ENCODE measurements around the gene IL10RB. TPM values are rescaled to one million over a fixed set of nuclear protein-coding genes. Genes with fewer than 3 reads are reported as not detected.

The IL10RB gene
- total RNA-seq, 1 donor from 2014 or later, result 7.7 TPM

- Mint-ChIP-seq H3K9me3 (ENCODE audit: low read depth) (no peaks in the 10 kb centered on the region), H3K27ac (no peak overlapping the region), H3K36me3 (ENCODE audit: insufficient read depth) (peaks cover 4% of the 10 kb centered on the region), H3K4me3 (ENCODE audit: low read depth) (no peak overlapping the region), H3K4me1 (ENCODE audit: low read depth) (peaks cover 2% of the 10 kb centered on the region), H3K27me3 (no peaks in the 10 kb centered on the region)
- no peak for TF ChIP-seq CTCF (IDR thresholded peaks at IDR 0.05; ENCODE audit: unreplicated experiment)
- no peak for DNase-seq (ENCODE audit: low spot score, unreplicated experiment)
Observed at GRCh38 chr21:33286600-33287456, 20.7 kb downstream of the IL10RB start.

- Mint-ChIP-seq H3K27me3 (no peaks in the 10 kb centered on the region), H3K27ac (no peak overlapping the region), H3K4me1 (ENCODE audit: low read depth) (peaks cover 2% of the 10 kb centered on the region), H3K4me3 (ENCODE audit: low read depth) (no peak overlapping the region), H3K36me3 (ENCODE audit: insufficient read depth) (peaks cover 3% of the 10 kb centered on the region), H3K9me3 (ENCODE audit: low read depth) (no peaks in the 10 kb centered on the region)
- TF ChIP-seq CTCF (IDR thresholded peaks at IDR 0.05; ENCODE audit: unreplicated experiment), result no peak
- DNase-seq (ENCODE audit: low spot score, unreplicated experiment), result no peak
Observed at GRCh38 chr21:33289199-33289819, 23.1 kb downstream of the IL10RB start.

GRCh38 chr21:33290441-33290840, 24.3 kb downstream of the IL10RB start:
- H3K27ac Mint-ChIP-seq, result no peak overlapping the region
- no peaks in the 10 kb centered on the region for H3K27me3 Mint-ChIP-seq
- H3K4me3 Mint-ChIP-seq (ENCODE audit: low read depth), result no peak overlapping the region
- peaks cover 2% of the 10 kb centered on the region for H3K4me1 Mint-ChIP-seq (ENCODE audit: low read depth)
- H3K36me3 Mint-ChIP-seq (ENCODE audit: insufficient read depth), result no peaks in the 10 kb centered on the region
- no peak for DNase-seq (ENCODE audit: low spot score, unreplicated experiment)
- no peak for TF ChIP-seq CTCF (IDR thresholded peaks at IDR 0.05; ENCODE audit: unreplicated experiment)
- H3K9me3 Mint-ChIP-seq (ENCODE audit: low read depth), result no peaks in the 10 kb centered on the region

GRCh38 chr21:33291686-33292085, 25.5 kb downstream of the IL10RB start:
- H3K27me3 Mint-ChIP-seq, result no peaks in the 10 kb centered on the region
- peaks cover 1% of the 10 kb centered on the region for H3K4me1 Mint-ChIP-seq (ENCODE audit: low read depth)
- DNase-seq (ENCODE audit: low spot score, unreplicated experiment), result no peak
- H3K36me3 Mint-ChIP-seq (ENCODE audit: insufficient read depth), result no peaks in the 10 kb centered on the region
- no peak overlapping the region for H3K27ac Mint-ChIP-seq
- H3K4me3 Mint-ChIP-seq (ENCODE audit: low read depth), result no peak overlapping the region
- TF ChIP-seq CTCF (IDR thresholded peaks at IDR 0.05; ENCODE audit: unreplicated experiment), result no peak
- no peaks in the 10 kb centered on the region for H3K9me3 Mint-ChIP-seq (ENCODE audit: low read depth)

- Mint-ChIP-seq H3K36me3 (ENCODE audit: insufficient read depth) (no peaks in the 10 kb centered on the region), H3K27ac (no peak overlapping the region), H3K9me3 (ENCODE audit: low read depth) (no peaks in the 10 kb centered on the region), H3K27me3 (no peaks in the 10 kb centered on the region), H3K4me1 (ENCODE audit: low read depth) (no peaks in the 10 kb centered on the region), H3K4me3 (ENCODE audit: low read depth) (no peak overlapping the region)
- no peak for TF ChIP-seq CTCF (IDR thresholded peaks at IDR 0.05; ENCODE audit: unreplicated experiment)
- no peak for DNase-seq (ENCODE audit: low spot score, unreplicated experiment)
Observed at GRCh38 chr21:33292724-33293123, 26.6 kb downstream of the IL10RB start.

Data from progenitor cell of endocrine pancreas (in vitro differentiated cells).